Activated CD4-positive, alpha-beta T cell treated with anti-CD3 and anti-CD28 coated beads for 4 hours (primary cell): ENCODE results near the gene MACROD2.

ENCODE experiments used
- DNase-seq, 2 donors: peaks; one replicate each; pipeline ENCODE4 v3.0.0-alpha.2; 2020

The MACROD2 gene

GRCh38 chr20:14282140-14282539, 286.8 kb downstream of the MACROD2 start:
- DNase-seq: no peak

- no peak for DNase-seq
Observed at GRCh38 chr20:14284443-14284842, 289.1 kb downstream of the MACROD2 start.

GRCh38 chr20:14288341-14289330, 293.3 kb downstream of the MACROD2 start:
- no peak for DNase-seq

GRCh38 chr20:14291502-14291901, 296.2 kb downstream of the MACROD2 start:
- DNase-seq: no peak

- DNase-seq: no peak
Observed at GRCh38 chr20:14295238-14295637, 299.9 kb downstream of the MACROD2 start.

GRCh38 chr20:14295770-14296309, 300.5 kb downstream of the MACROD2 start:
- no peak for DNase-seq

GRCh38 chr20:14299831-14300230, 304.5 kb downstream of the MACROD2 start:
- no peak for DNase-seq

GRCh38 chr20:14303106-14303505, 307.8 kb downstream of the MACROD2 start:
- DNase-seq: no peak

- no peak for DNase-seq
Observed at GRCh38 chr20:14303651-14304050, 308.3 kb downstream of the MACROD2 start.

GRCh38 chr20:14304472-14304871, 309.2 kb downstream of the MACROD2 start:
- no peak for DNase-seq

GRCh38 chr20:14307956-14308355, 312.6 kb downstream of the MACROD2 start:
- DNase-seq: no peak

GRCh38 chr20:14310977-14311627, 315.8 kb downstream of the MACROD2 start:
- DNase-seq: no peak

- DNase-seq: no peak
Observed at GRCh38 chr20:14312001-14312400, 316.7 kb downstream of the MACROD2 start.

- DNase-seq: no peak
Observed at GRCh38 chr20:14313341-14314020, 318.2 kb downstream of the MACROD2 start.

GRCh38 chr20:14319704-14320103, 324.4 kb downstream of the MACROD2 start:
- DNase-seq: no peak

GRCh38 chr20:14331646-14332045, 336.3 kb downstream of the MACROD2 start:
- DNase-seq: no peak

- no peak for DNase-seq
Observed at GRCh38 chr20:14332866-14333265, 337.6 kb downstream of the MACROD2 start.

GRCh38 chr20:14333721-14334120, 338.4 kb downstream of the MACROD2 start:
- DNase-seq: no peak

GRCh38 chr20:14334306-14334930, 339.1 kb downstream of the MACROD2 start:
- DNase-seq: no peak

- no peak for DNase-seq
Observed at GRCh38 chr20:14335052-14335451, 339.7 kb downstream of the MACROD2 start.

- DNase-seq: no peak
Observed at GRCh38 chr20:14336686-14337085, 341.4 kb downstream of the MACROD2 start.

GRCh38 chr20:14337400-14338171, 342.3 kb downstream of the MACROD2 start, which contains the start of gene FLRT3:
Gene FLRT3 (minus strand): TSS chr20:14337612. CDS start chr20:14327506, 10,106 bp downstream.
- DNase-seq: no peak
